ENCODE measurements around the gene GLRX5.

The GLRX5 gene

DNA sequence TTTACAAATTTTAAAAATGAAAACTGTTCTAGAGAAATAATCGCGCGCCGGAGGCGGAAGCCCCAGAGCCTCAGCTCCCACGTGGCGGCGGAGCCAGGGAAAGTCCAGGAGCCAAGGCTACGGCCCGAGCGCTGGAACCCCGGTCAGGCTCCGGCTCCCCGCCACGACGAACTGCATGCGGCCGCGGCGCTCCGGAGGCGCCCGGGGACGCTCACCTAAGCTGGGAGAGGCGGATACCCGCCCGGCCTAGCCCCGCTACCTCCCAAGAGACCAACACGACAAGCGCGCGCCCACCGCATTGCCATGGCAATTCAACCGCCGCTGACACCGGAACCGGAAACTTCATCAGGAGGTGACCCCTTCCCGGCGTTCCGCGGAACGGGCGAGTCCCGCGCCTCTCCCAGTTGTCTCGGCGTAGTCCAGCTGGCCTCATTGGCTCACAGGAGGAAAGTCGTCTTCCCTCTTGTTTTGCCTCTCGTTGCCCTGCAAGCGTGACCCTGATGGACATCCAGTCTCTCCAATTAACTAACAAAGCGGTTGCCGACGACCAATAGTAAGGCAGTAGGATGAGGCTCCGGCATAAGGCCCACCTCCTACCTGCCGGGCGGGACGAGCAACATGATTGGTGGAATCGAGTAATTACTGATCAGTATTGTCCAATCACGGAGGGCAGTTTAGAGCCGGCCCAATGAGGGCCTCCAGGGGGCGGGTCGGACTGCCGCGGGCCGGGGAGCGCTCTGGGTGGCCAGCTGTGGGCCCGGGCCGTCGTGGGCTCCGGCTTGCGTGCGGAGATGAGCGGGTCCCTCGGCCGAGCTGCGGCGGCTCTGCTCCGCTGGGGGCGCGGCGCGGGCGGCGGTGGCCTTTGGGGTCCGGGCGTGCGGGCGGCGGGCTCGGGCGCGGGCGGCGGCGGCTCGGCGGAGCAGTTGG lies at the start of gene GLRX5:
GLRX5 (plus strand) TSS at position 752 of the 927 bp plus-strand sequence; CDS start at position 792, 40 bp downstream.
- Histone ChIP-seq H3K27ac (peak within 1 kb of the TSS; percentile 87), H3K4me2 (peak within 1 kb of the TSS; percentile 96), H3K79me2 (ENCODE audit: insufficient read depth, low read depth) (peaks cover 80% of the 10 kb centered on the region), H3K27me3 (ENCODE audit: insufficient read depth, low read depth) (no peaks in the 10 kb centered on the region), H3K9ac (peak within 1 kb of the TSS; percentile 88), H3K36me3 (ENCODE audit: insufficient read depth) (no peaks in the 10 kb centered on the region), H3K4me3 (IDR thresholded peaks at IDR 0.05; ENCODE audit: insufficient read depth, low read depth, low read length) (no peak within 1 kb of the TSS), H4K20me1 (ENCODE audit: insufficient read depth) (no peaks in the 10 kb centered on the region), H2AFZ (ENCODE audit: low read depth) (peak within 1 kb of the TSS; percentile 30; the same call in 1 of the 2 replicates), H3K4me1 (ENCODE audit: low read depth, poor library complexity, severe bottlenecking) (peaks cover 26% of the 10 kb centered on the region)
- TF ChIP-seq, protein P1, sequence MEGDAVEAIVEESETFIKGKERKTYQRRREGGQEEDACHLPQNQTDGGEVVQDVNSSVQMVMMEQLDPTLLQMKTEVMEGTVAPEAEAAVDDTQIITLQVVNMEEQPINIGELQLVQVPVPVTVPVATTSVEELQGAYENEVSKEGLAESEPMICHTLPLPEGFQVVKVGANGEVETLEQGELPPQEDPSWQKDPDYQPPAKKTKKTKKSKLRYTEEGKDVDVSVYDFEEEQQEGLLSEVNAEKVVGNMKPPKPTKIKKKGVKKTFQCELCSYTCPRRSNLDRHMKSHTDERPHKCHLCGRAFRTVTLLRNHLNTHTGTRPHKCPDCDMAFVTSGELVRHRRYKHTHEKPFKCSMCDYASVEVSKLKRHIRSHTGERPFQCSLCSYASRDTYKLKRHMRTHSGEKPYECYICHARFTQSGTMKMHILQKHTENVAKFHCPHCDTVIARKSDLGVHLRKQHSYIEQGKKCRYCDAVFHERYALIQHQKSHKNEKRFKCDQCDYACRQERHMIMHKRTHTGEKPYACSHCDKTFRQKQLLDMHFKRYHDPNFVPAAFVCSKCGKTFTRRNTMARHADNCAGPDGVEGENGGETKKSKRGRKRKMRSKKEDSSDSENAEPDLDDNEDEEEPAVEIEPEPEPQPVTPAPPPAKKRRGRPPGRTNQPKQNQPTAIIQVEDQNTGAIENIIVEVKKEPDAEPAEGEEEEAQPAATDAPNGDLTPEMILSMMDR (conservative IDR thresholded peaks at IDR 0.05; ENCODE audit: low read depth, low read length): no peak

DNA sequence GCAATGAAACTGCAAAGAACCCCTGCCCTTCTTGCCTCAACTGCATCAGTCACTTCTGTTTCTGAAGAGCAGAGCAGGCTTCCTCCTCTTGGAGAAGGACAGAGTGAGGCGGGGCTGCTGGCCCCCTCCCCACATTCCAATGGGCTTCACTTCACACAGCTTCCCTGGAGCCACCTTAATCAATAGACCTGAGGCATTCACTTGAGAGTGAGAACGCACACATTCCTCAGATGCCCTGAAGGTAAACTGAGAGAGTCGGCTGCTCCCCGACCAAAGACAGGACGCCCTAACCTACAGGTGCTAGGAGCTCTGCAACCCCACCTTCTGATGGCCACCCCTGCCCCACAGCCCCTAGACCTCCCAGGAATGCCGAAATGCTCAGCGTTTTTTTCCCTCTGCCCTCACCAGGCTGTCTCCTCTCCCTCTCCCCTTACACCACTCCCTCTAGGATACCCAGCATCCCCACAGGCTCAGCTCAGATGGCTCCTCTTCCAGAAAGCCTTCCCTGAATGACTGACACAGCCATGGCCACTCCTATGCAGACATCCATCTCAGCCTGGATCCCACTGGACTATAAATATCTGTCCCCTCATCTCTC lies 49.5 kb upstream of the GLRX5 start:
- TF ChIP-seq, protein P1 (conservative IDR thresholded peaks at IDR 0.05; ENCODE audit: low read depth, low read length): no peak
- Histone ChIP-seq H3K4me1 (ENCODE audit: low read depth, poor library complexity, severe bottlenecking) (no peaks in the 10 kb centered on the region), H3K27me3 (ENCODE audit: insufficient read depth, low read depth) (no peaks in the 10 kb centered on the region), H3K79me2 (ENCODE audit: insufficient read depth, low read depth) (peaks cover 5% of the 10 kb centered on the region; the same call in 1 of the 2 replicates), H3K27ac (no peak overlapping the region), H3K4me2 (no peak overlapping the region), H4K20me1 (ENCODE audit: insufficient read depth) (no peaks in the 10 kb centered on the region), H3K36me3 (ENCODE audit: insufficient read depth) (no peaks in the 10 kb centered on the region), H2AFZ (ENCODE audit: low read depth) (no peak overlapping the region), H3K9ac (no peak overlapping the region), H3K4me3 (IDR thresholded peaks at IDR 0.05; ENCODE audit: insufficient read depth, low read depth, low read length) (no peak overlapping the region)

DNA sequence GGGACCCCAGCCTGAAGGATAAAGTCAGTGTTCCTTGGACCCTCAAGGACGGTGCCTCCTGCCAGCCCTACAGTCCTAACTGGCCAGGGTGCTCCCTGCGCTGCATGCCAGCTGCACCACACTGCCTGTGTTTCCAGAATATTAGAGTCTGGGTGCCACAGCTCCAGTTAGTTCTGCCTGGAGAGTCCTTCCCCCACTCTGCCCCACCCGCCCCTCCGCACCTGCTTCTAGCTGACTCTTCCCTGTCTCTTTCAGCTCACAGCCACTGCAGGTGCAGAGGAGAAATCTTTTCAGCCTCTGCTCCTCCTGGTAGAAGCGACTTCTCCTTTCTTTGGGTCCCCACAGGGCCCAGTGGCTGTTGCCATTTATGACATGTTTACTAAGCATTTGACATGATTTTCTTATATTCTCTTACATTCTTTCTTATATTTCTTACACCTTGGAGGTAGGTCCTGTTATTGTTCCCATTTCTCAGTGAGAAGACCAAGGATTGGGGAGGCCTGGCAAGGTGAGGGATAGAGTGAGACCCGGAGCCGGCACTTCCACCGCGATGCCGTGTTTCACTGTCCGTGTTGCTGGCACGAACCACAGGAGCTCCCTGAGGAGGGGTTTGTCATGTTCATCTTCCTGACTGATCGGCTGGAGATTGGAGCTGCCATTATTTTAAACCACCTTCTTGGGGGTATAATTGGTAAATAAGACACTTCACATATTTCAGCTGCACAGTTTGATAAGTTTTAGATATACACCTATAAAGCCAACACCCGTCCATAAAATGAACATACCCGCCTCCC lies 47.8 kb upstream of the GLRX5 start:
- TF ChIP-seq, protein P1 (conservative IDR thresholded peaks at IDR 0.05; ENCODE audit: low read depth, low read length): no peak
- Histone ChIP-seq H3K4me3 (IDR thresholded peaks at IDR 0.05; ENCODE audit: insufficient read depth, low read depth, low read length) (no peak overlapping the region), H3K27ac (no peak overlapping the region), H4K20me1 (ENCODE audit: insufficient read depth) (no peaks in the 10 kb centered on the region), H3K9ac (no peak overlapping the region), H2AFZ (ENCODE audit: low read depth) (no peak overlapping the region), H3K36me3 (ENCODE audit: insufficient read depth) (no peaks in the 10 kb centered on the region), H3K4me2 (no peak overlapping the region), H3K27me3 (ENCODE audit: insufficient read depth, low read depth) (no peaks in the 10 kb centered on the region), H3K4me1 (ENCODE audit: low read depth, poor library complexity, severe bottlenecking) (no peaks in the 10 kb centered on the region), H3K79me2 (ENCODE audit: insufficient read depth, low read depth) (peaks cover 15% of the 10 kb centered on the region; the same call in 1 of the 2 replicates)

DNA sequence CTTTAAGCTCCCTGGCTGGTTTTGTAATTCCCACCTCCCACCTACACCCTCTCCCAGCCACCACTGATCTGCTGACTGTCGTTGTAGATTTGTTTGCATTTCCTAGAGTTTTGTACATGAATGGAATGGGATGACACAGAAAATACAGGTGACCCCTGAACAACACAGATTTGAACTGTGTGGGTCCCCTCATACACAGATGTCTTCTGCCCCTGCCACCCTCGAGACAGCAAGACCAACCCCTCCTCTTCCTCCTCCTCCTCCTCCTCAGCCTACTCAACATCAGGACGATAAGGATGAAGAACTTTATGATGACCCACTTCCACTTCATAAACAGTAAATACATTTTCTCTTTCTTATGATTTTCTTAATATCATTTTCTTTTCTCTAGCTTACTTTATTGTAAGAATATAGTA lies 47.2 kb upstream of the GLRX5 start:
- Histone ChIP-seq H3K36me3 (ENCODE audit: insufficient read depth) (no peaks in the 10 kb centered on the region), H2AFZ (ENCODE audit: low read depth) (no peak overlapping the region), H3K4me1 (ENCODE audit: low read depth, poor library complexity, severe bottlenecking) (no peaks in the 10 kb centered on the region), H3K4me2 (no peak overlapping the region), H3K27ac (no peak overlapping the region), H4K20me1 (ENCODE audit: insufficient read depth) (no peaks in the 10 kb centered on the region), H3K9ac (no peak overlapping the region), H3K27me3 (ENCODE audit: insufficient read depth, low read depth) (no peaks in the 10 kb centered on the region), H3K4me3 (IDR thresholded peaks at IDR 0.05; ENCODE audit: insufficient read depth, low read depth, low read length) (no peak overlapping the region), H3K79me2 (ENCODE audit: insufficient read depth, low read depth) (peaks cover 21% of the 10 kb centered on the region; the same call in 1 of the 2 replicates)
- TF ChIP-seq, protein P1 (conservative IDR thresholded peaks at IDR 0.05; ENCODE audit: low read depth, low read length): no peak
